HepG2 (cell line): Measurements from ENCODE around the gene RAE1. TPM values are rescaled to one million over a fixed set of nuclear protein-coding genes. Genes with fewer than 3 reads are reported as not detected.
A peak's percentile ranks its signal among the peaks of the same experiment; 100 is the strongest.

Source experiments
- HNF4G ChIP-seq, 2 experiments: sonication (generic) in 1 of 2; formaldehyde crosslinking in 1 of 2; IDR thresholded peaks; 2 replicates each; pipeline versions ENCODE4 v1.4.0 to v1.6.1; 2011 to 2020; ENCODE audit warnings: borderline replicate concordance in 2 of 2, low read depth in 2 of 2, mild to moderate bottlenecking in 2 of 2, low read length in 1 of 2, missing genetic modification reagents in 1 of 2, moderate library complexity in 1 of 2
- JARID2 ChIP-seq: sonication (generic); formaldehyde crosslinking; IDR thresholded peaks from 2 replicates; pipeline ENCODE4 v1.8.1; 2023; ENCODE audit warnings: missing genetic modification reagents, inconsistent platforms; ENCODE audit not compliant: insufficient replicate concordance
- KLF11 ChIP-seq: IDR thresholded peaks from 2 replicates; pipeline ENCODE4 v1.6.1; 2016; ENCODE audit warnings: missing compliant biosample characterization
- NCOA2 ChIP-seq: sonication (generic); formaldehyde crosslinking; IDR thresholded peaks from 2 replicates; pipeline ENCODE4 v1.8.0; 2022; ENCODE audit warnings: inconsistent platforms
- NFE2 ChIP-seq: sonication (generic); formaldehyde crosslinking; IDR thresholded peaks from 2 replicates; pipeline ENCODE4 v1.4.0; 2020; ENCODE audit warnings: missing genetic modification reagents
- NONO ChIP-seq, 2 experiments: fragments of 450-650 bp in 1 of 2; sonication (generic) in 1 of 2; formaldehyde crosslinking in 1 of 2; IDR thresholded peaks in 1 of 2; conservative IDR thresholded peaks in 1 of 2; 2 replicates each; pipeline versions ENCODE4 v1.6.1 to v1.8.0; 2017 to 2022; ENCODE audit warnings: mild to moderate bottlenecking in 1 of 2, missing genetic modification reagents in 1 of 2, moderate library complexity in 1 of 2
- NRL ChIP-seq: sonication (generic); formaldehyde crosslinking; IDR thresholded peaks from 2 replicates; pipeline ENCODE4 v1.5.0; 2020; ENCODE audit warnings: missing genetic modification reagents, mild to moderate bottlenecking, moderate library complexity, borderline replicate concordance
- POLR2G ChIP-seq: fragments of 200-400 bp; formaldehyde crosslinking; IDR thresholded peaks from 2 replicates; pipeline ENCODE4 v1.6.1; 2018; ENCODE audit warnings: mild to moderate bottlenecking, low read depth, low read length, moderate library complexity
- ZFP90 ChIP-seq: sonication (generic); formaldehyde crosslinking; IDR thresholded peaks from 2 replicates; pipeline ENCODE4 v1.8.0; 2022; ENCODE audit warnings: missing genetic modification reagents, mild to moderate bottlenecking, inconsistent platforms, borderline replicate concordance
- ZMAT3 ChIP-seq: sonication (generic); formaldehyde crosslinking; conservative IDR thresholded peaks from 2 replicates; pipeline ENCODE4 v1.7.0; 2021; ENCODE audit warnings: missing genetic modification reagents
- ZNF274 ChIP-seq: sonication (generic); formaldehyde crosslinking; IDR thresholded peaks from 2 replicates; pipeline ENCODE4 v1.5.1; 2020; ENCODE audit warnings: mild to moderate bottlenecking, missing genetic modification reagents
- ZNF670 ChIP-seq: sonication (generic); formaldehyde crosslinking; IDR thresholded peaks from 2 replicates; pipeline ENCODE4 v1.8.0; 2022; ENCODE audit warnings: mild to moderate bottlenecking, missing genetic modification reagents, borderline replicate concordance
- ZNF780A ChIP-seq: sonication (generic); formaldehyde crosslinking; IDR thresholded peaks from 2 replicates; pipeline ENCODE4 v1.8.0; 2022; ENCODE audit warnings: mild to moderate bottlenecking, missing genetic modification reagents, moderate library complexity
- ZNF839 ChIP-seq: sonication (generic); formaldehyde crosslinking; IDR thresholded peaks from 2 replicates; pipeline ENCODE4 v1.4.0; 2020; ENCODE audit warnings: missing genetic modification reagents, mild to moderate bottlenecking, borderline replicate concordance
- polyA plus RNA-seq, 8 experiments: library from polyadenylated mRNA; depleted of rRNA in 3 of 8; stranded (reverse) in 7 of 8; unstranded in 1 of 8; fragments of >200 nt; fragmentation: Illumina TruSeq in 4 of 8; extraction: Trizol in 4 of 8; gene quantifications; 2 replicates each; pipeline versions ENCODE4 v1.2.1 to v1.2.3, GENCODE V29; 2011 to 2016; ENCODE audit warnings: low read depth in 4 of 8, missing spikeins in 1 of 8, mixed read lengths in 1 of 8; ENCODE audit not compliant: insufficient read depth in 1 of 8
- total RNA-seq, 5 experiments: library from RNA; depleted of rRNA; stranded (reverse); fragments of >200 nt; fragmentation: Illumina TruSeq; extraction: Trizol; gene quantifications; 2 replicates each; pipeline ENCODE4 v1.2.3, GENCODE V29; 2016; ENCODE audit warnings: low read depth in 1 of 5
- TF ChIP-seq, protein P1 (sequence below): sonication (generic); formaldehyde crosslinking; IDR thresholded peaks from 2 replicates; pipeline ENCODE4 v1.4.0; 2020; ENCODE audit warnings: missing genetic modification reagents, borderline replicate concordance
- TF ChIP-seq, protein P2 (sequence below): sonication (generic); formaldehyde crosslinking; IDR thresholded peaks from 2 replicates; pipeline ENCODE4 v1.5.1; 2020; ENCODE audit warnings: missing genetic modification reagents, mild to moderate bottlenecking, borderline replicate concordance
- TF ChIP-seq, protein P3 (sequence below): sonication (generic); formaldehyde crosslinking; IDR thresholded peaks from 2 replicates; pipeline ENCODE4 v1.4.0; 2020; ENCODE audit warnings: missing genetic modification reagents

RAE1 gene
- total and polyA plus RNA-seq, 2 of the 13 experiments (the other 11 are each of a cell fraction or from before 2014, with no cell fraction given) = 36.1 to 72.9 TPM

DNA sequence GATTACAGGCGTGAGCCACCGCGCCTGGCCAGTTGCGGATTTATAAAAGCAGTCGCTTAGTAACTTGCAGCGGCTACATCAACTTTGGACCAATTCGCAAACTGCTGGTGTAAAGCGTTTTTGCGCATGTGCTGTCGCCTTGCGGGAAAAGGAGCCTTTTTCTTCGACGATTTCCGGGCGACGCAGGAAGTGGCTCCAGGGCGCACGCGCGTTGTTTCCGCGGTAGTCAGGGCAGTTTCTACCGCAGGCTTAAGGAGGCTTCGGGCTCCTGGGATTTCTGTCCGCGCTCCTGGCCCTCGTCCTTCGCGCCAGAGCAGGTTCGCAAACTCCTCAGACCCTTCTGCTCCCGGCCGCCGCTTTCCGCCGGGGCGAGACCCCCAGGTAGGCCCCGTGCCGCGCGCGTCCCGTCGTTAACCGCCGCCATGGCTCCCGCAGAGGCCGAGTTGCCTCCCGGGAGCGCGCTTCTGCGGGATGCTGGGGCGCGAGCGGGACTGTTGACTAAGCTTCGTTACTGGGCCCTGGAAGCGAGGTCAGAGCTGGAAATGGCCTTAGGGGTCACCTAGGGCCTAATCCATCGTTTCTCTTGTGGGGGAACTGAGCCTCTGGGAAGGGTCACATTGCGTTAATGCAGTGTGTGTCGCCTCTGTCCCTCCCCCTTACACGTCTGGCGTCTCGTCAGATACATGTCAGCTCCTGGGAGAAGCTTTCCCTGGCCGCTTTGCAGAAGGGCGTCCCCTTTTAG, at the start of gene RAE1 (continued):
- TF ChIP-seq, protein P1, sequence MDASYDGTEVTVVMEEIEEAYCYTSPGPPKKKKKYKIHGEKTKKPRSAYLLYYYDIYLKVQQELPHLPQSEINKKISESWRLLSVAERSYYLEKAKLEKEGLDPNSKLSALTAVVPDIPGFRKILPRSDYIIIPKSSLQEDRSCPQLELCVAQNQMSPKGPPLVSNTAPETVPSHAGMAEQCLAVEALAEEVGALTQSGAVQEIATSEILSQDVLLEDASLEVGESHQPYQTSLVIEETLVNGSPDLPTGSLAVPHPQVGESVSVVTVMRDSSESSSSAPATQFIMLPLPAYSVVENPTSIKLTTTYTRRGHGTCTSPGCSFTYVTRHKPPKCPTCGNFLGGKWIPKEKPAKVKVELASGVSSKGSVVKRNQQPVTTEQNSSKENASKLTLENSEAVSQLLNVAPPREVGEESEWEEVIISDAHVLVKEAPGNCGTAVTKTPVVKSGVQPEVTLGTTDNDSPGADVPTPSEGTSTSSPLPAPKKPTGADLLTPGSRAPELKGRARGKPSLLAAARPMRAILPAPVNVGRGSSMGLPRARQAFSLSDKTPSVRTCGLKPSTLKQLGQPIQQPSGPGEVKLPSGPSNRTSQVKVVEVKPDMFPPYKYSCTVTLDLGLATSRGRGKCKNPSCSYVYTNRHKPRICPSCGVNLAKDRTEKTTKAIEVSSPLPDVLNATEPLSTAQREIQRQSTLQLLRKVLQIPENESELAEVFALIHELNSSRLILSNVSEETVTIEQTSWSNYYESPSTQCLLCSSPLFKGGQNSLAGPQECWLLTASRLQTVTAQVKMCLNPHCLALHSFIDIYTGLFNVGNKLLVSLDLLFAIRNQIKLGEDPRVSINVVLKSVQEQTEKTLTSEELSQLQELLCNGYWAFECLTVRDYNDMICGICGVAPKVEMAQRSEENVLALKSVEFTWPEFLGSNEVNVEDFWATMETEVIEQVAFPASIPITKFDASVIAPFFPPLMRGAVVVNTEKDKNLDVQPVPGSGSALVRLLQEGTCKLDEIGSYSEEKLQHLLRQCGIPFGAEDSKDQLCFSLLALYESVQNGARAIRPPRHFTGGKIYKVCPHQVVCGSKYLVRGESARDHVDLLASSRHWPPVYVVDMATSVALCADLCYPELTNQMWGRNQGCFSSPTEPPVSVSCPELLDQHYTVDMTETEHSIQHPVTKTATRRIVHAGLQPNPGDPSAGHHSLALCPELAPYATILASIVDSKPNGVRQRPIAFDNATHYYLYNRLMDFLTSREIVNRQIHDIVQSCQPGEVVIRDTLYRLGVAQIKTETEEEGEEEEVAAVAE (CRISPR knock-in tag) = peak; percentile 58; the same call in 1 of the 2 replicates
- TF ChIP-seq POLR2G (peak; percentile 98), NONO (IDR thresholded peaks at IDR 0.05) (no peak), NONO (CRISPR knock-in tag; conservative IDR thresholded peaks at IDR 0.05) (peak; percentile 82), ZNF839 (CRISPR knock-in tag) (no peak), ZMAT3 (CRISPR knock-in tag) (0 out of 2 replicates have a peak, but pooled peaks have one; percentile 89), NCOA2 (CRISPR knock-in tag) (0 out of 2 replicates have a peak, but pooled peaks have one; percentile 11), ZNF670 (CRISPR knock-in tag) (peak; percentile 98), KLF11 (no peak), JARID2 (CRISPR knock-in tag) (no peak), ZFP90 (CRISPR knock-in tag) (no peak; the same call in 1 of the 2 replicates), HNF4G (IDR thresholded peaks at IDR 0.05; ENCODE audit: borderline replicate concordance, low read depth, low read length) (no peak), HNF4G (CRISPR knock-in tag; IDR thresholded peaks at IDR 0.05; ENCODE audit: borderline replicate concordance, low read depth) (no peak), ZNF274 (peak; percentile 96), NFE2 (no peak), ZNF780A (CRISPR knock-in tag) (no peak), NRL (CRISPR knock-in tag) (peak; percentile 95)
- TF ChIP-seq, protein P2, sequence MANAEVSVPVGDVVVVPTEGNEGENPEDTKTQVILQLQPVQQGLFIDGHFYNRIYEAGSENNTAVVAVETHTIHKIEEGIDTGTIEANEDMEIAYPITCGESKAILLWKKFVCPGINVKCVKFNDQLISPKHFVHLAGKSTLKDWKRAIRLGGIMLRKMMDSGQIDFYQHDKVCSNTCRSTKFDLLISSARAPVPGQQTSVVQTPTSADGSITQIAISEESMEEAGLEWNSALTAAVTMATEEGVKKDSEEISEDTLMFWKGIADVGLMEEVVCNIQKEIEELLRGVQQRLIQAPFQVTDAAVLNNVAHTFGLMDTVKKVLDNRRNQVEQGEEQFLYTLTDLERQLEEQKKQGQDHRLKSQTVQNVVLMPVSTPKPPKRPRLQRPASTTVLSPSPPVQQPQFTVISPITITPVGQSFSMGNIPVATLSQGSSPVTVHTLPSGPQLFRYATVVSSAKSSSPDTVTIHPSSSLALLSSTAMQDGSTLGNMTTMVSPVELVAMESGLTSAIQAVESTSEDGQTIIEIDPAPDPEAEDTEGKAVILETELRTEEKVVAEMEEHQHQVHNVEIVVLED (CRISPR knock-in tag) = peak; percentile 87
- TF ChIP-seq, protein P3, sequence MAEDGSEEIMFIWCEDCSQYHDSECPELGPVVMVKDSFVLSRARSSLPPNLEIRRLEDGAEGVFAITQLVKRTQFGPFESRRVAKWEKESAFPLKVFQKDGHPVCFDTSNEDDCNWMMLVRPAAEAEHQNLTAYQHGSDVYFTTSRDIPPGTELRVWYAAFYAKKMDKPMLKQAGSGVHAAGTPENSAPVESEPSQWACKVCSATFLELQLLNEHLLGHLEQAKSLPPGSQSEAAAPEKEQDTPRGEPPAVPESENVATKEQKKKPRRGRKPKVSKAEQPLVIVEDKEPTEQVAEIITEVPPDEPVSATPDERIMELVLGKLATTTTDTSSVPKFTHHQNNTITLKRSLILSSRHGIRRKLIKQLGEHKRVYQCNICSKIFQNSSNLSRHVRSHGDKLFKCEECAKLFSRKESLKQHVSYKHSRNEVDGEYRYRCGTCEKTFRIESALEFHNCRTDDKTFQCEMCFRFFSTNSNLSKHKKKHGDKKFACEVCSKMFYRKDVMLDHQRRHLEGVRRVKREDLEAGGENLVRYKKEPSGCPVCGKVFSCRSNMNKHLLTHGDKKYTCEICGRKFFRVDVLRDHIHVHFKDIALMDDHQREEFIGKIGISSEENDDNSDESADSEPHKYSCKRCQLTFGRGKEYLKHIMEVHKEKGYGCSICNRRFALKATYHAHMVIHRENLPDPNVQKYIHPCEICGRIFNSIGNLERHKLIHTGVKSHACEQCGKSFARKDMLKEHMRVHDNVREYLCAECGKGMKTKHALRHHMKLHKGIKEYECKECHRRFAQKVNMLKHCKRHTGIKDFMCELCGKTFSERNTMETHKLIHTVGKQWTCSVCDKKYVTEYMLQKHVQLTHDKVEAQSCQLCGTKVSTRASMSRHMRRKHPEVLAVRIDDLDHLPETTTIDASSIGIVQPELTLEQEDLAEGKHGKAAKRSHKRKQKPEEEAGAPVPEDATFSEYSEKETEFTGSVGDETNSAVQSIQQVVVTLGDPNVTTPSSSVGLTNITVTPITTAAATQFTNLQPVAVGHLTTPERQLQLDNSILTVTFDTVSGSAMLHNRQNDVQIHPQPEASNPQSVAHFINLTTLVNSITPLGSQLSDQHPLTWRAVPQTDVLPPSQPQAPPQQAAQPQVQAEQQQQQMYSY (CRISPR knock-in tag) = no peak
